Choroid plexus epithelial cell (primary cell): ENCODE measurements around the gene POLRMT.

Experiments
- DNase-seq: peaks from one replicate; pipeline ENCODE4 v3.0.0-alpha.2; 2010; ENCODE audit warnings: low read depth
- H3K4me3 ChIP-seq: 2 replicates; pipeline ENCODE4 v1.5.1; 2011; ENCODE audit warnings: low read depth, mild to moderate bottlenecking, control low read depth, low read length, moderate library complexity
- TF ChIP-seq, protein P1 (sequence below): conservative IDR thresholded peaks from 2 replicates; pipeline ENCODE4 v1.5.1; 2011; ENCODE audit warnings: low read depth, mild to moderate bottlenecking, control low read depth, inconsistent platforms, low read length, moderate library complexity

The POLRMT gene

GRCh38 chr19:596263-596655 is 37.1 kb downstream of the POLRMT start:
- TF ChIP-seq, protein P1, sequence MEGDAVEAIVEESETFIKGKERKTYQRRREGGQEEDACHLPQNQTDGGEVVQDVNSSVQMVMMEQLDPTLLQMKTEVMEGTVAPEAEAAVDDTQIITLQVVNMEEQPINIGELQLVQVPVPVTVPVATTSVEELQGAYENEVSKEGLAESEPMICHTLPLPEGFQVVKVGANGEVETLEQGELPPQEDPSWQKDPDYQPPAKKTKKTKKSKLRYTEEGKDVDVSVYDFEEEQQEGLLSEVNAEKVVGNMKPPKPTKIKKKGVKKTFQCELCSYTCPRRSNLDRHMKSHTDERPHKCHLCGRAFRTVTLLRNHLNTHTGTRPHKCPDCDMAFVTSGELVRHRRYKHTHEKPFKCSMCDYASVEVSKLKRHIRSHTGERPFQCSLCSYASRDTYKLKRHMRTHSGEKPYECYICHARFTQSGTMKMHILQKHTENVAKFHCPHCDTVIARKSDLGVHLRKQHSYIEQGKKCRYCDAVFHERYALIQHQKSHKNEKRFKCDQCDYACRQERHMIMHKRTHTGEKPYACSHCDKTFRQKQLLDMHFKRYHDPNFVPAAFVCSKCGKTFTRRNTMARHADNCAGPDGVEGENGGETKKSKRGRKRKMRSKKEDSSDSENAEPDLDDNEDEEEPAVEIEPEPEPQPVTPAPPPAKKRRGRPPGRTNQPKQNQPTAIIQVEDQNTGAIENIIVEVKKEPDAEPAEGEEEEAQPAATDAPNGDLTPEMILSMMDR = no peak
- DNase-seq = no peak
- no peak overlapping the region for H3K4me3 ChIP-seq

GRCh38 chr19:595326-596262 is 37.7 kb downstream of the POLRMT start:
- no peak overlapping the region for H3K4me3 ChIP-seq
- TF ChIP-seq, protein P1 = no peak
- DNase-seq = no peak

GRCh38 chr19:594265-594870 is 39.0 kb downstream of the POLRMT start:
- DNase-seq = no peak
- TF ChIP-seq, protein P1 = no peak
- H3K4me3 ChIP-seq = no peak overlapping the region

DNA sequence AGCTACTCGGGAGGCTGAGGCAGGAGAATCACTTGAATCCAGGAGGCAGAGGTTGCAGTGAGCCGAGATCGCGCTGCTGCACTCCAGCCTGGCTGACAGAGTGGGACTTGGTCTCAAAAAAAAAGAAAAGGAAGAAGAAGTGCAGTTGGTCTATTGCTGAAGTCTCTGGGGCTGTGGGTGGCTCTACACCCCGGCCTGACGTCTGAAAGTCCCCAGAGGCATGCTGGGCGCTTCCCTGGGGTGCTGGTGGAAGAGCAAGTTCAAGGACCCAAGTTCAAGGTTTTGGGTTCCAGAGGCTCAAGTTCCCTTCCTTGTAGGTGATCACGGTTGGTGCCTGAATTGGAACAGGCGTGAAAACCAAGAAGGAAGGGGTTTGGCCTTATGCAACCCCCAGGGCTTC is 39.8 kb downstream of the POLRMT start:
- no peak for DNase-seq
- H3K4me3 ChIP-seq = no peak overlapping the region
- TF ChIP-seq, protein P1 = no peak

DNA sequence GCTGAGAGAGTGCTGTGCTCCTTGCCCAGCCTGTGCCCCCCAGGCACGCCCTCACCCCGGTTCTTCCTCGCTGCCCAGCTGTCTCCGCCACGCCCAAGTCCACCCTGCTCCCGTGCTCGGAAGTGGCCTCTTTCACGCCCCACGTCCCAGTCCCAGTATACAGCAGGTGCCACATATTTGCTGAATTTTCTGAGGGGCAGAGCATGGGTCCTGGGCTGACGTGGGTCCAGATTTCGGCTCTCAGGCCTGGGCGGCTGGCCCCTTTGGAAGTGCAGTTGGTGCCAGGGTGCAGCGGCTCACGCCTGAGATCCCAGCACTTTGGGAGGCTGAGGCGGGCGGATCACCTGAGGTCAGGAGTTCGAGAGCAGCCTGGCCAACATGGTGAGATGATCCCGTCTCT is 40.3 kb downstream of the POLRMT start:
- no peak for DNase-seq
- TF ChIP-seq, protein P1 = no peak
- no peak overlapping the region for H3K4me3 ChIP-seq

DNA sequence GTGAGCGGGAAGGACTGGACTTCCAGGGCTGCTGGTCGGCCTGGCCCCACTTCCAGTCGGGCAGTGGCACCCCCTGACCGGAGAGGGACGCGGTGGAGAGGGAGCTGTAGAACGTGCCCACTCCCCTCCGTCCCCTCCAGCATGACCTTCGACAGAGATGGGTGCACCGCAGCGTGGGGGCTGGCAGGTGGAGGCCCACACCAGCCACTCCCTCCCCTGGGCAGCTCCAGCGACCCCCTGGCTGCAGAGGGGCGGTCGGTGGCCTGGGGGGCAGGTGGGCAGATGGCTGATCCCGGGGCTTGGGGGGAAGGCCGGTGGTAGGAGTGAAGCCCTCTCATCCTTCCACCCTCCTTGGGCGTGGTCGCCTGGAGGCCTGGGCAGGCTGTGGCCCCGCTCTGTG is 41.2 kb downstream of the POLRMT start:
- DNase-seq = no peak
- H3K4me3 ChIP-seq = no peak overlapping the region
- TF ChIP-seq, protein P1 = no peak
